ENCODE measurements around the gene ALX3. TPM values are rescaled to one million over a fixed set of nuclear protein-coding genes. Genes with fewer than 3 reads are reported as not detected.

The ALX3 gene
- total RNA-seq, 2 experiments from 2014 or later, result not detected

GRCh38 chr1:110094931-110095654, 24.6 kb upstream of the ALX3 start:
- Histone ChIP-seq H4K20me1 (ENCODE audit: insufficient read depth, low read length) (no peaks in the 10 kb centered on the region), H3K4me1 (ENCODE audit: insufficient read depth, low read length, poor library complexity, severe bottlenecking) (no peaks in the 10 kb centered on the region), H3K9me3 (ENCODE audit: low read length) (no peaks in the 10 kb centered on the region), H3K79me2 (ENCODE audit: insufficient read depth, low read depth, low read length) (no peaks in the 10 kb centered on the region), H3K9me2 (ENCODE audit: insufficient read depth, low read length) (no peaks in the 10 kb centered on the region), H3K27ac (ENCODE audit: low read depth, low read length, poor library complexity, severe bottlenecking) (no peak overlapping the region), H2AFZ (ENCODE audit: low read length) (no peak overlapping the region), H3K36me3 (ENCODE audit: insufficient read depth, low read length) (no peaks in the 10 kb centered on the region), H3K4me2 (ENCODE audit: low read length) (no peak overlapping the region), H3K4me3 (ENCODE audit: low read depth, low read length, poor library complexity, severe bottlenecking) (no peak overlapping the region)
- BruUV-seq (replicated peaks), result no TSS peak
- ChIA-PET CTCF (ENCODE audit: unreplicated experiment) (no interaction called here), POLR2A (no interaction called here)
- TF ChIP-seq EZH2phosphoT487 (IDR thresholded peaks at IDR 0.05; ENCODE audit: borderline replicate concordance, low read depth, low read length) (no peak), CTCF (conservative IDR thresholded peaks at IDR 0.05; ENCODE audit: low read length) (no peak)
- DNase-seq (ENCODE audit: low spot score), result no peak
- intact Hi-C loops (cut with micrococcal nuclease; ENCODE audit: unreplicated experiment), result no loop called here

GRCh38 chr1:110092991-110093390, 22.5 kb upstream of the ALX3 start:
- H3K27ac ChIP-seq (ENCODE audit: low read depth, low read length, poor library complexity, severe bottlenecking), result no peak overlapping the region
- no peaks in the 10 kb centered on the region for H3K36me3 ChIP-seq (ENCODE audit: insufficient read depth, low read length)
- H3K9me2 ChIP-seq (ENCODE audit: insufficient read depth, low read length), result no peaks in the 10 kb centered on the region
- H4K20me1 ChIP-seq (ENCODE audit: insufficient read depth, low read length), result no peaks in the 10 kb centered on the region
- H3K79me2 ChIP-seq (ENCODE audit: insufficient read depth, low read depth, low read length), result no peaks in the 10 kb centered on the region
- BruUV-seq (replicated peaks), result no TSS peak
- H3K4me2 ChIP-seq (ENCODE audit: low read length), result no peak overlapping the region
- ChIA-PET CTCF (ENCODE audit: unreplicated experiment) (no interaction called here), POLR2A (interaction anchor here (0.6 kb wide), 1 partner anchor 1274 kb away, joined by 3 read pairs; no protein-coding TSS in a partner anchor)
- no peak overlapping the region for H2AFZ ChIP-seq (ENCODE audit: low read length)
- no peaks in the 10 kb centered on the region for H3K4me1 ChIP-seq (ENCODE audit: insufficient read depth, low read length, poor library complexity, severe bottlenecking)
- H3K4me3 ChIP-seq (ENCODE audit: low read depth, low read length, poor library complexity, severe bottlenecking), result no peak overlapping the region
- no peak for TF ChIP-seq EZH2phosphoT487 (IDR thresholded peaks at IDR 0.05; ENCODE audit: borderline replicate concordance, low read depth, low read length)
- TF ChIP-seq CTCF (conservative IDR thresholded peaks at IDR 0.05; ENCODE audit: low read length), result no peak
- DNase-seq (ENCODE audit: low spot score), result no peak
- intact Hi-C loops (cut with micrococcal nuclease; ENCODE audit: unreplicated experiment), result no loop called here
- no peaks in the 10 kb centered on the region for H3K9me3 ChIP-seq (ENCODE audit: low read length)

- no peak overlapping the region for H3K27ac ChIP-seq (ENCODE audit: low read depth, low read length, poor library complexity, severe bottlenecking)
- POLR2A ChIA-PET, result interaction anchor here (0.9 to 2.2 kb wide), 3 partner anchors 9 to 29 kb away, joined by 3 to 7 read pairs (median 3); no protein-coding TSS in a partner anchor
- no peak overlapping the region for H3K4me3 ChIP-seq (ENCODE audit: low read depth, low read length, poor library complexity, severe bottlenecking)
- DNase-seq (ENCODE audit: low spot score), result no peak
- H4K20me1 ChIP-seq (ENCODE audit: insufficient read depth, low read length), result no peaks in the 10 kb centered on the region
- H3K4me2 ChIP-seq (ENCODE audit: low read length), result no peak overlapping the region
- no peaks in the 10 kb centered on the region for H3K79me2 ChIP-seq (ENCODE audit: insufficient read depth, low read depth, low read length)
- H3K9me2 ChIP-seq (ENCODE audit: insufficient read depth, low read length), result no peaks in the 10 kb centered on the region
- no peaks in the 10 kb centered on the region for H3K9me3 ChIP-seq (ENCODE audit: low read length)
- no peaks in the 10 kb centered on the region for H3K4me1 ChIP-seq (ENCODE audit: insufficient read depth, low read length, poor library complexity, severe bottlenecking)
- H2AFZ ChIP-seq (ENCODE audit: low read length), result no peak overlapping the region
- BruUV-seq (replicated peaks), result no TSS peak
- TF ChIP-seq CTCF (conservative IDR thresholded peaks at IDR 0.05; ENCODE audit: low read length), result no peak
- TF ChIP-seq EZH2phosphoT487 (IDR thresholded peaks at IDR 0.05; ENCODE audit: borderline replicate concordance, low read depth, low read length), result no peak
- intact Hi-C loops (cut with micrococcal nuclease; ENCODE audit: unreplicated experiment), result no loop called here
- H3K36me3 ChIP-seq (ENCODE audit: insufficient read depth, low read length), result no peaks in the 10 kb centered on the region
- CTCF ChIA-PET (ENCODE audit: unreplicated experiment), result interaction anchor here (1.0 to 2.5 kb wide), 3 partner anchors 8 to 14 kb away, joined by 3 to 10 read pairs (median 5); no protein-coding TSS in a partner anchor
Measured at GRCh38 chr1:110091791-110092190, 21.3 kb upstream of the ALX3 start.

All from OCI-LY7 (cell line).